GM19351 (cell line): ENCODE data around the gene METTL16.

ENCODE experiments used
- ATAC-seq: cut with Tn5 transposase; IDR thresholded peaks from one replicate; pipeline ENCODE4 v1.9.1; 2021; ENCODE audit warnings: mild to moderate bottlenecking, moderate library complexity; ENCODE audit not compliant: unreplicated experiment

Gene METTL16

GRCh38 chr17:2385240-2386210 lies 126.2 kb downstream of the METTL16 start:
- no peak for ATAC-seq

DNA sequence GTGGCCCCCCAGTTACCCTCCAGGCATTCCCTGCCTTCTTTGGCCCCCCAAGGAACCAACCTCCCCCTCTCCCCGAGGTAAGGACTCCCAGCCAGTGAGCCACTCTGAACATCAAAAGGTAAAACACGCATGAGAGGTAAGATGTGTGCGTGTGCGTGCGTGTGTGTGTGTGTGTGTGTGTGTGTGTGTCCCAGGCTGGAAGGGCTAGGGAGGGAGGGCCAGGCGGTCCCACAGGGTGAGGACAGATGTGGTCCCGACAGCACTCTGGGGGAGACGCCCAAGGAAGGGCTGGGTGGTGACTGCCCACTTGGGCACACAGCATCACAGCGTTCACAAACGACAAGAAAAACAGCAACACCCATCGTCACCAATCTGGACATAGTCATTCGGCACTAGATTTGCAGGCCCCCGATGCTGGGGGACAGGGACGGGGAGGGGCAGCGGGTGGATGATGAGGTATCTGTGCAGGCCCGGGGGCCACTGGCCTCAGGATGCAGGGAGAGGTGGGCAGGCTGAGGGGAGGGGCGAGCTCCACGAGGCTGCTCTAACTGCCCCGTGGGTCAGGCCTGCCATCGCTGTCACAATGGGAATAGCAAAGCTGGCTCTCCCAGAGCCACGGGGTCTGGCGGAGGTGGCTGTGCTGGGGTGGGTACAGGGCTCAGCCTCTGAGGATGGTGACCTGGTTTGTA lies 127.1 kb downstream of the METTL16 start:
- no peak for ATAC-seq

DNA sequence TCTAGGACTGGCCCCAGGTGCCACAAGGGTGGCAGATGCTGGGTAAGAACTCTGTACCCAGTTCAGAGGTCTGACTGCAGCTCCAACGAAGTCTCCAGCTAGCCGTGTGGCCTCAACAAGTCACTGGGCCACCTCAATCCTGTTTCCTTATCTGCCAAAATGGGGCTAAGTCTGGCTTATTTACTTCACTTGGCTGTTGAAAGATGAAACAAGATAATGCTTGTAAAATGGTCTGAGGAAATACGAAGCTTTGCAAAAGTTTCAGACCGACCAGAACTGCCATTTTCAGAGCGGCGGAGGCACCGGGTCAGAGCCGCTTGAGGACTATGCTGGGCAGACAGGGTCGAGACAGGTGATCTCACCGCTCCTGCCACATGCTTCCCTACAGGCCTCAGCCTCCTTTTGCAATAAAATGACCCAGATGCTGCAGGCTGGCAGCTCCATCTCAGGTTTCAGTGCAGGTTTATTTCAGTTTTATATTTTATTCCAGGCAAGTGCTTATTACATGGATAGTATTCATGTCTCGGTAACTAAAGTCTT lies 128.0 kb downstream of the METTL16 start:
- no peak for ATAC-seq

DNA sequence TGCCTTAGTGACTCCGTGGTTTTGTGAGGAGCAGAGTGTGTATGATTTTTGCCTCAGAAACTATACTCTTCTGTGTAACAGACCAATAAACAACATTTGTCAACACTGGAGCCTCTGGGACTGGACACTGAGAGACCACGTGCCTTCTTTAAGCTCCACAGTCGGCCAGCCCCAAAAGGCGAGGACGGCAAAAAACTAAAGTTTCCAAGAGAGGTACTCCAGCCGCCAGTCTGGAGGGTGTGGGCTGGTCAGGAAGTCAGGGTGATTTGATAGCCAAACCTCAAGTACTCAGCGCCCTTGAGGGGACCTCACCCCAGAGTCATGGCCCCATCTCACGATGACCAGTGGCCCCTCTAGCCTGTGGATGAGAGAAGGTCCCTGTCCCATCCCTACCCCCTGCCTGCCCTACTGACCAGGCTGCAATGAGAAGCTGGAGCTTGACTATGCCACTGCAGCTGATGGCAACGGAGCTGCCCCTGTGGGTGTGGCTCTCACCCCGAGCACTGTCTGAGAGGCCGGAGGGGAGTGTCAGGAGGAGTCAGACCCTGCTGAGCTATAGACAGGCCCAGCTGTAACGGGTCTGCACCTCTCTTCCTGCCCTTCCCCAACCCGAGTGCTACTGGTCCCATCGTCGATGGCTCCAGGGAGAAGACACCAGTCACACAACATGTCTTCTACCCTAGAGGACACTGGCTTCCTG lies 130.6 kb downstream of the METTL16 start:
- ATAC-seq = no peak

DNA sequence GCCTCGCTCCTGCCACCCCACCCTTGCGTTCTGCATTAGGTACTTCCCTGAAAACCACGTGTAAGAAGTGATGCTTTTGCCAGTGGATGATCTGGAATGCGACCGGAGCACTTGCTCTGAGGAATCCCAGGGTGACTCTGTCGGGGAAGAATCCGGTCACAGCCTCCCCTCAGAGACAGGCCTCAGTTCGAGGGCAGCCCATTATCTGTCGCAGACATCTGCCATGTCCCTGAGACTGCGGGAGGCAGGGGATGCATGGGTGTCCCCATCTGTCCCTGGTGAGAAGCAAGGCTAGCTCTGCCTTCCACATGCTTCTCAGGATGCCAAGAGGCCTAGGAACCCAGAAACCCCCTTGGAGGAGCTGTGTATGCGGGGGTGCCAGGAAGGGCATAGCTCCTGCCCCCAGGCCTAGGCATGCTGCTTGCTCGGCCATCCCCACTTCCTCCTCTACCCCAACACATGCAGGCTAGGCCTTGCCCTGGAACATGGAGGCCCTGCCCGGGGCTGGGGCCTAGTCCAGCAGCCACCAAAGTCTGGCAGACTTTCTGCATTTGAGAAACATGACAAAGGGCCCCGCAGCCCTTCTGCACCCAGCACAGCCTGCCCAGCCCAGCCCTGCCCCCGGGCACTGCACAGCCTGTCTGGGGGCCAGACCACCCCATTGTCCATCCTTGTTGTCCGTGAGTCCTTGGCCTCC lies 131.3 kb downstream of the METTL16 start:
- ATAC-seq = no peak

DNA sequence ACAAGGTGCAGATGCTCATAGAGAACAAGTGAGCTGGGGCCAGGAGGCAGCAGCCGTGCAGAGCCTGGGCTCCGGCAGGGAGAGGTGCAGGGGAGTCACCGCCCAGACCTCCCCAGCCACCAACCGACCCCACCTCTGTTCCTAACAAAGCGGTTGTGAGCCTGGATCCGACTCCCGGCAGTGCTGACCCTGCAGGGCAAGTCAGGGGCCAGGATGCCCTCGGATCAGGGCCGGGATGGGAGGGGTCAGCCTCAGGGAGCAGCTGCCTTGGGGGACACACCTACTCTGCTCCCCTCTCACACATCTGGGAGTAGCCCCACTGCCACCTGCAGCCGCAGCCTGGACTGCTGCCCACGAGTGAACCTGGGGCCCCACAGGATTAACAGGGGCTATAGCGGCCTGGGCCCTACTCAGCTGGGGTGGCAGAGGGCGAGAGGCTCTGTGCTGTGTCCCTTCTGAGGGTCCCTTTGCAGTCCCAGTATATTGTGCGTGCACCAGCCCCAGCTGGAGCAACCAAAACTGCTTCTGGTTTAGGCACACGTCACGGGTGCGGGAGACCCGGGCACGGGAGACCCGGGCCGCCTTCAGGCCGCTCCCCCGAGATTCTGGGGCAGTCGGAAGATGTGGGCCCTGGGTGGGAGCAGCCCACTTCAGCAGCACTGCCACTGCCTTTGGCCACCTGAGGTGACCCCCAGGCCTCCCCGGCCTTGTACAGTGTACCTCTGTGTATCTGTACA lies 132.0 kb downstream of the METTL16 start:
- no peak for ATAC-seq

GRCh38 chr17:2378905-2379304 lies 132.8 kb downstream of the METTL16 start:
- ATAC-seq = no peak

- no peak for ATAC-seq
These were observed 134.0 kb downstream of the METTL16 start for GRCh38 chr17:2377659-2378058.

GRCh38 chr17:2376107-2376506 lies 135.6 kb downstream of the METTL16 start:
- ATAC-seq = no peak

- no peak for ATAC-seq
These were observed 136.3 kb downstream of the METTL16 start for GRCh38 chr17:2375406-2375805.

DNA sequence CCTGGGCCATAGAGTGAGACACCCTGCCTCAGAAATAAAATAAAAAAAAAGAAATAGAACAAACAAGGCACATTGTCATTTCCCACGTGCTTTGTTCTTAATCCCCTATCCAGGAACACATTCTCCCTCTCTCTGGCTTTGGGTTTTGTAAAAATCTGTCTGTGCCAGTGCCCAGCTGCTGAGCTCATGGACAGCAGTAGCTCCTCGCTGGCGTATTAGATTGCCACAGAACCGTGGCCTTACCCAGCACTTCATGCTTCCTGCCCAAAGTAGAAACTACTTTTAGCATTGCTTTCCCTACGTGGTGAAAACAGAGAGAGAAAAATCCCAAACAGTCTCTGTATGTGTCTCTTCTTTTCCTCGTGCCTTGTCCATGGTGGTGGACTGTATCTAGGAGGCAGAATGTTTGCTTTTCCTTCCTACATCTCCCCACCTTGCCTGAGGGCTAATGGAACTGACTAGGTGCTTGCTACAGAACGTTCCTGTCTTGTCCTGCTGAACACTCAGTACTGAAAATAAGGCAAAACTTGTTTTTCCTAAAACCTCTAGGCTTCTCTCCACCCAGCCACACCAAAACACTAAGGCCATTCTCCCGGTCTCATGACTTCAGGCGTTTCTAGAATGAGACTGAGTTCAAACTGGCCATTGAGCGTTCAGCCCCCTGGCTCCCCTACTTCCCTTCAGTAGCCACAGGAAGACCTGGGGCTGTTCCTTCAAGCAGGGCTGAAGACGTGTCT lies 137.0 kb downstream of the METTL16 start:
- no peak for ATAC-seq

- no peak for ATAC-seq
These were observed 138.5 kb downstream of the METTL16 start for GRCh38 chr17:2373179-2373578.

DNA sequence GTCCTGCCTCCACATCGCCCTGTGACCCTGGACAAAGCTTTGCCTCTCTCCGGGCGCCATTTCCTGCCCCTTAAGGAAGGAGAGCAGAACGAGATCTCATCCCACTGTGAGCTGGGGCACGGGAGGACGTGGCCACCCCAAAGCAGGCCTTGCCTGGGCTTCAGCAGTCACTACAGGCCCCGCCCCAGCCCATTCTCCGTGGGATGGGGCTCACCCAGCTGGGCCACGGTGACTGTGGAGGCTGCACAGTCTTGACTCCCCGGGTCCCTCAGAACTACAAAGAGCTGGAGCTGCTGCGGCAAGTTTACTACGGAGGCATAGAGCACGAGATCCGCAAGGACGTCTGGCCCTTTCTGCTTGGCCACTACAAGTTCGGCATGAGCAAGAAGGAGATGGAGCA lies 139.0 kb downstream of the METTL16 start:
- ATAC-seq = no peak

DNA sequence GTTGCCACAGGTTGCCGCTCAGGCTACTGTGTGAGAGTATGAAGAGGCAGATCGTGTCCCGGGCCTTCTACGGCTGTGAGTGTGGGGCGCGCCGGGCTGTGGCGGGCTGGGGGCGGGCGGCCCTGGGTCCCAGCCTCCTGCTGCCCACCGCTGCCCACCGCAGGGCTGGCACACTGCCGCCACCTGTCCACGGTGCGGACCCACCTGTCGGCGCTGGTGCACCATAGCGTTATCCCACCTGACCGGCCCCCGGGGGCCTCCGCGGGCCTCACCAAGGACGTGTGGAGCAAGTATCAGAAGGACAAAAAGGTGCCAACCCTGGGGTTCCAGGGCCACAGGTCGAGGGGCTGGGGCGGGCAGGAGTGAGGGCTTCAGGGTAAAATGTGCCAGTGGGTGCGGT lies 139.5 kb downstream of the METTL16 start:
- ATAC-seq = no peak

DNA sequence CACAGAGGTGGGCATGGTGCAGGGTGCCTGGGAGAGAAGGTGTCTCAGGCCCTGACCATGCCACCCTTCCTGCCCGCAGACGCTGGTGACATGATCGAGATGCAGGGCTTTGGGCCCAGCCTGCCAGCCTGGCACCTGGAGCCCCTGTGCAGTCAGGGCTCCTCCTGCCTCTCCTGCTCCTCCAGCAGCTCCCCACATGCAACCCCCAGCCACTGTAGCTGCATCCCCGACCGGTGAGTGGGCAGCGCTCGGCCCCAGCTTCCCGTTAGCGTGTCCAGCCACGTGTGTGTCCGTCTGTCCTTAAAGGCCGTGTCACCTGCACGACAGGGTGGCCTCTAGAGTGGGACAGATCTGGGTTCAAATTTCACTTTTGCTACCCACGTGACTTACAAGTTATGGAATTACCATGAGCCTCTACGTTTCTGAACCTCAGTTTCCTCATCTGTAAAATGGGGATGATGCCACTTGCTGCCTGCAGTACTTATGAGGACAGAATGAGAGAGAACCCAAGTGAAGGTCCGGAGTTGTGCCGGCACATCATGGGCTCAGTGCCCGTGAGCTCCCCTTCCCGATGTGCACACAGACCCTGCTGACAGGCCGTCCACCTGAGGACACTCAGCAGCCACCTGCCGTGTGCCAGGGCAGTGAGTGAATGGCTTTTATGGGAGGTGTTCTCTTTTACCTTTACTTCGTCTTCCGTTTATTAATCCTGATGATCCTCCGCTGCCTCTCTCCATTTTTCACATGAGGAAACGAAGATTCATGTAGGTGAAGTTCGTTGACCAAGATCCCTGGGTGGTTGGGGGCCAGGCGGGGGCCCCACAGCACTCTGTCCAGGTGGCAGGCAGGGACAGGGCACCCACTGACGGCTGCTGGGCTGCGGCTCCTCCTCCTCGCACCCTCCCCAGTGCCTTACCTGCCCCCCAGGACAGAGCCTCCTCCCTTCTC lies 140.2 kb downstream of the METTL16 start:
- no peak for ATAC-seq

DNA sequence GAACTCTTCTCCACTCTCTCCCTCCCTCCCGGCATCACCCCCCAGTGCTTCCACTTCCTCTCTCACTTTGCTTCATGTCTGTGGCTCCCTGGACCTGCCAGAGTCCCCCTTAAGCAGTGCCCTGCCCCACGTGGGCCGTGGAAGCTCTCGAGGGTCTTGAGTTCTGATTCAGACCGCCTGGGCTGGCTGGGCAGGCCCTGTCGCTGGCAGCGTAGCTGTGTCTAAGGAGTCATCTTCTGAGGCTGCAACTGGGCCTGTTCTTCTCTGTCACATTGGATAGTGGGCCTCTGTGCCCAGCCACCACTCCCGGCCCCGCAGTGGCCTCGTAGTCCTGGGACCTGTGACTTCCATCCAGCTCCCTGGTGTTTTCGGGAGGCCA lies 141.5 kb downstream of the METTL16 start:
- no peak for ATAC-seq

- ATAC-seq = no peak
These were observed 142.0 kb downstream of the METTL16 start for GRCh38 chr17:2369551-2370210.

- ATAC-seq = no peak
These were observed 142.6 kb downstream of the METTL16 start for GRCh38 chr17:2369039-2369438.
